Measurements from ENCODE around the gene ARHGAP10.
A peak's percentile ranks its signal among the peaks of the same experiment; 100 is the strongest.

Gene ARHGAP10

GRCh38 chr4:147730333-147730732 is 1.6 kb upstream of the ARHGAP10 start:
- TF ChIP-seq CTCF (IDR thresholded peaks at IDR 0.05; ENCODE audit: low read depth, low read length, missing control alignments): no peak
- DNase-seq (ENCODE audit: extremely low read depth, low read depth): no peak
- H3K4me3 ChIP-seq (replicated peaks; ENCODE audit: low read depth, low read length): no peak overlapping the region

GRCh38 chr4:147732518-147733235 is 789 bp downstream of the ARHGAP10 start:
- TF ChIP-seq CTCF (IDR thresholded peaks at IDR 0.05; ENCODE audit: low read depth, low read length, missing control alignments): no peak
- no peak for DNase-seq (ENCODE audit: extremely low read depth, low read depth)
- H3K4me3 ChIP-seq (replicated peaks; ENCODE audit: low read depth, low read length): peak overlapping the region; percentile 54

- peak overlapping the region; percentile 54 for H3K4me3 ChIP-seq (replicated peaks; ENCODE audit: low read depth, low read length)
- no peak for DNase-seq (ENCODE audit: extremely low read depth, low read depth)
- no peak for TF ChIP-seq CTCF (IDR thresholded peaks at IDR 0.05; ENCODE audit: low read depth, low read length, missing control alignments)
Measured at GRCh38 chr4:147733716-147734344, 1.9 kb downstream of the ARHGAP10 start.

GRCh38 chr4:147734496-147734895 is 2.6 kb downstream of the ARHGAP10 start:
- H3K4me3 ChIP-seq (replicated peaks; ENCODE audit: low read depth, low read length): peak overlapping the region; percentile 54
- DNase-seq (ENCODE audit: extremely low read depth, low read depth): no peak

GRCh38 chr4:147735413-147736301 is 3.8 kb downstream of the ARHGAP10 start:
- no peak for DNase-seq (ENCODE audit: extremely low read depth, low read depth)
- peak overlapping the region; percentile 54 for H3K4me3 ChIP-seq (replicated peaks; ENCODE audit: low read depth, low read length)
- TF ChIP-seq CTCF (IDR thresholded peaks at IDR 0.05; ENCODE audit: low read depth, low read length, missing control alignments): no peak

More at GRCh38 chr4:147734496-147734895, 2.6 kb downstream of the ARHGAP10 start:
- no peak for TF ChIP-seq CTCF (IDR thresholded peaks at IDR 0.05; ENCODE audit: low read depth, low read length, missing control alignments)

- TF ChIP-seq CTCF (IDR thresholded peaks at IDR 0.05; ENCODE audit: low read depth, low read length, missing control alignments): no peak
- H3K4me3 ChIP-seq (replicated peaks; ENCODE audit: low read depth, low read length): no peak overlapping the region
- DNase-seq (ENCODE audit: extremely low read depth, low read depth): no peak
Measured at GRCh38 chr4:147736458-147736857, 4.6 kb downstream of the ARHGAP10 start.
